Glutamatergic neuron (in vitro differentiated cells): Measurements from ENCODE around the gene MFRP. TPM values are rescaled to one million over a fixed set of nuclear protein-coding genes. Genes with fewer than 3 reads are reported as not detected.

Experiments
- DNase-seq: peaks from one replicate; pipeline ENCODE4 v3.0.0; 2022
- H3K27ac Mint-ChIP-seq: one replicate; pipeline ENCODE4 v1.8.0; 2020; ENCODE audit warnings: mild to moderate bottlenecking, mixed read lengths, inconsistent platforms; ENCODE audit not compliant: unreplicated experiment
- H3K27me3 Mint-ChIP-seq: one replicate; pipeline ENCODE4 v1.8.0; 2020; ENCODE audit warnings: mild to moderate bottlenecking, moderate library complexity, mixed read lengths, inconsistent platforms; ENCODE audit not compliant: unreplicated experiment
- H3K36me3 Mint-ChIP-seq: one replicate; pipeline ENCODE4 v1.8.0; 2020; ENCODE audit warnings: mild to moderate bottlenecking, mixed read lengths, inconsistent platforms; ENCODE audit not compliant: unreplicated experiment
- H3K4me1 Mint-ChIP-seq: one replicate; pipeline ENCODE4 v1.8.0; 2020; ENCODE audit warnings: mild to moderate bottlenecking, low read depth, mixed read lengths, inconsistent platforms; ENCODE audit not compliant: unreplicated experiment
- H3K4me3 Mint-ChIP-seq: one replicate; pipeline ENCODE4 v1.8.0; 2020; ENCODE audit warnings: mild to moderate bottlenecking, mixed read lengths, inconsistent platforms; ENCODE audit not compliant: unreplicated experiment
- H3K9me3 Mint-ChIP-seq: one replicate; pipeline ENCODE4 v1.8.0; 2020; ENCODE audit warnings: mild to moderate bottlenecking, moderate library complexity, mixed read lengths, inconsistent platforms; ENCODE audit not compliant: unreplicated experiment
- total RNA-seq: library from RNA; stranded (reverse); fragmentation: NEBNext Ultra II Directional; extraction: Animal tissue kit (Norgen Biotek cat#: 25700); gene quantifications from one replicate; pipeline ENCODE4 v1.2.1, GENCODE V29; 2021; ENCODE audit not compliant: unreplicated experiment
- TF ChIP-seq, protein P1 (sequence below): fragments of 200-600 bp; sonication (generic); IDR thresholded peaks from one replicate; pipeline ENCODE4 v1.5.0; 2021; ENCODE audit not compliant: partially characterized antibody, unreplicated experiment

The MFRP gene
- total RNA-seq, 1 donor from 2014 or later, result not detected

DNA sequence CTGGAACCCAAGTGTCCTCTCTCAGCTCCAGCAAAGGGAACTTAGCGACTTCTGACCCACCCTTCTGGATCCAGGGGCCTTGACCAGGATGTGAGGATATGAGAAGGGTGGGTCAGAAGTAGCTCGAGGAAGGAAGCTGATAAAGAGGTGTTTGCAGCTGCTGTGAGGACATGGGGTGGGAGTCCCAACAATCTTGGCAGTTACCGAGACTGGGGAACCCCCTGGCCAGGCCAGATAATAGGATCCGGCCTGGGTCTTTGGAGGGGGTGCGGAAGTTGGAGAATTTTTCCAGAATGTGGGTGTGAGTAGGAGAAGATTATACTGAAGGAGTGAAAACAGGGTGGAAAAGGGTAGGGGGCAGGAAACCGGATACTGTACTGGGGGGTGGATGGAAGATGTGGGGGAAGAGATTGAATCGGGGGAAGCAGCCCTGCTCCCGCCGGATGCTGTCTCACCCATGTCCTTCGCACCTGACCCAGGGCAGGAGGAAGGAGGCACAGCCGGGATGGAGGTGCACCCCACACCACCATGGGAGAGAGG, 26.7 kb downstream of the MFRP start:
- peak overlapping the region; percentile 47 for H3K4me3 Mint-ChIP-seq
- H3K9me3 Mint-ChIP-seq, result no peaks in the 10 kb centered on the region
- TF ChIP-seq, protein P1, sequence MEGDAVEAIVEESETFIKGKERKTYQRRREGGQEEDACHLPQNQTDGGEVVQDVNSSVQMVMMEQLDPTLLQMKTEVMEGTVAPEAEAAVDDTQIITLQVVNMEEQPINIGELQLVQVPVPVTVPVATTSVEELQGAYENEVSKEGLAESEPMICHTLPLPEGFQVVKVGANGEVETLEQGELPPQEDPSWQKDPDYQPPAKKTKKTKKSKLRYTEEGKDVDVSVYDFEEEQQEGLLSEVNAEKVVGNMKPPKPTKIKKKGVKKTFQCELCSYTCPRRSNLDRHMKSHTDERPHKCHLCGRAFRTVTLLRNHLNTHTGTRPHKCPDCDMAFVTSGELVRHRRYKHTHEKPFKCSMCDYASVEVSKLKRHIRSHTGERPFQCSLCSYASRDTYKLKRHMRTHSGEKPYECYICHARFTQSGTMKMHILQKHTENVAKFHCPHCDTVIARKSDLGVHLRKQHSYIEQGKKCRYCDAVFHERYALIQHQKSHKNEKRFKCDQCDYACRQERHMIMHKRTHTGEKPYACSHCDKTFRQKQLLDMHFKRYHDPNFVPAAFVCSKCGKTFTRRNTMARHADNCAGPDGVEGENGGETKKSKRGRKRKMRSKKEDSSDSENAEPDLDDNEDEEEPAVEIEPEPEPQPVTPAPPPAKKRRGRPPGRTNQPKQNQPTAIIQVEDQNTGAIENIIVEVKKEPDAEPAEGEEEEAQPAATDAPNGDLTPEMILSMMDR, result no peak
- peaks cover 8% of the 10 kb centered on the region for H3K4me1 Mint-ChIP-seq
- H3K27ac Mint-ChIP-seq, result no peak overlapping the region
- DNase-seq, result no peak
- no peaks in the 10 kb centered on the region for H3K36me3 Mint-ChIP-seq
- peaks cover 2% of the 10 kb centered on the region for H3K27me3 Mint-ChIP-seq

DNA sequence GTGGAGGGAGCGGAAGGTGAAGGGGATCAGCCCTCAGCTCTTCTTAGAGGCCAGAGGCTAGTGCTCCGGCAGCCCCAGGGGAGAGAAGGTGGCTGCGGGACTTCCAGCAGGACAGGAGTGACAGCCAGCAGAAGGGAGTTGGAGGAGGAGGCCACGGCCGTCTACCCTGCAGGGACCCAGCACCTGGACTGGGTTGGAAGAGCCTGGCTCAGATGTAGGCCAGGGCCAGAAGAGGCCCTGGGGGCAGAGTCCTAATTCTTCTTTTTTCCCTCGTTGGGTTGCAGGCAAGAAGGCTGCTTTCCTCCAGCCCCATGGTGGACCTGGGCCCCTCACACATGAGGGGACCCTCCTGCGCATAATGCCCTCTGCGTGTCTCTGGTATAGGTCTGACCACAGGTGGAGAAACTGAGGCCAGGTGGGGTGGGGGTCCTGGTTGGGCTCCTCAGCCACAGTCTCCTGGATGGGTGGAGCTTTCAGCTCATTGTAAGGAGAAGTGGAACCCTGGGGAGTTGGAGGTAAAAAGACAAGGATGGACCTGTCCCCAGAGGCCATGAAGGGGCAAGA, 27.3 kb downstream of the MFRP start:
- no peaks in the 10 kb centered on the region for H3K9me3 Mint-ChIP-seq
- H3K4me1 Mint-ChIP-seq, result peaks cover 8% of the 10 kb centered on the region
- H3K4me3 Mint-ChIP-seq, result no peak overlapping the region
- H3K36me3 Mint-ChIP-seq, result no peaks in the 10 kb centered on the region
- TF ChIP-seq, protein P1, result no peak
- H3K27me3 Mint-ChIP-seq, result peaks cover 2% of the 10 kb centered on the region
- peak overlapping the region; percentile 55 for H3K27ac Mint-ChIP-seq
- DNase-seq, result no peak

DNA sequence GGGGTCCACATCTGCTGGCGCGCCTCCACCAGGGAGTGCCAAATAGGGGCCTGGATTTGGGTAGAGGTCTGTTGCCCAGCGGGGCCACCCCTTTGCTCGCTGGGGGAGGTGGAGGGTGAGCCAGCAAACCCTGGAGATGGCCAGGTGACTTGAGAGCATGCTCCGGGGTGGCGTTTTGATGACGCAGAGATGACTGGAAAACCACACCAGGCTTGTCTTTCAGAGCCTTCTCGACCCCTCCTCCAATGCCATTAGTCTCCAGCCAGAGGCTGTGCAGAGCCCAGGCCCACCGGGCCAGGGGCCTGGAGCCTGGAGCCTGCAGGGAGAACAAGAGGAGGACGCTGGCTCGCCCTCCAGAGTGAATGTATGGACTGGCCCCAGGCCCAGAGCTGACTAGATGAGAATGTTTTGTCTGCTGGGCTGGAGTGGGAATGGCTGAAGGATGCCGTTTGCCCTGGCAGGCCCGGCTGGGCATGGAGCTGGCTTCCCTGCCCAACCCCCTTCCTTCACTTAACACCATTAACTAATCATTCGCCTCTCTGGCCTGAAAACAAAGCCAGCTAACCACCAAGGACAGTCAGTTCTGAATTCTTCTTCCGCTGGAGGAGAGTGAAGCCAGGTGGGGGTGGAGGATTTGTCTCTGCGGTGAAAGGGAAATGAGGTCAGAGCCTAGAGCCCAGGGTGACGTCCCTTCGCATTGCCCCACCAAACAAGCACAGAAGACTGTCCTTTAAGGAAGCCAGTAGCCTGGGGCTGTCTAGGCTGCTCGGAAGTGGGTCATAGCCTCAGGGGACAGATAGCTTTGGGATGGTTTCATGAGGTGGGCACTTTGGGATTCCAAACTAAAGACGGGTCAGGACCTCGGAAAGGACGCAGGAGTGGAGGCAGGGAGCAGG, 28.0 kb downstream of the MFRP start:
- Mint-ChIP-seq H3K27me3 (peaks cover 3% of the 10 kb centered on the region), H3K36me3 (no peaks in the 10 kb centered on the region), H3K27ac (peak overlapping the region; percentile 55), H3K9me3 (no peaks in the 10 kb centered on the region), H3K4me1 (peaks cover 5% of the 10 kb centered on the region), H3K4me3 (no peak overlapping the region)
- DNase-seq, result no peak
- TF ChIP-seq, protein P1, result no peak

DNA sequence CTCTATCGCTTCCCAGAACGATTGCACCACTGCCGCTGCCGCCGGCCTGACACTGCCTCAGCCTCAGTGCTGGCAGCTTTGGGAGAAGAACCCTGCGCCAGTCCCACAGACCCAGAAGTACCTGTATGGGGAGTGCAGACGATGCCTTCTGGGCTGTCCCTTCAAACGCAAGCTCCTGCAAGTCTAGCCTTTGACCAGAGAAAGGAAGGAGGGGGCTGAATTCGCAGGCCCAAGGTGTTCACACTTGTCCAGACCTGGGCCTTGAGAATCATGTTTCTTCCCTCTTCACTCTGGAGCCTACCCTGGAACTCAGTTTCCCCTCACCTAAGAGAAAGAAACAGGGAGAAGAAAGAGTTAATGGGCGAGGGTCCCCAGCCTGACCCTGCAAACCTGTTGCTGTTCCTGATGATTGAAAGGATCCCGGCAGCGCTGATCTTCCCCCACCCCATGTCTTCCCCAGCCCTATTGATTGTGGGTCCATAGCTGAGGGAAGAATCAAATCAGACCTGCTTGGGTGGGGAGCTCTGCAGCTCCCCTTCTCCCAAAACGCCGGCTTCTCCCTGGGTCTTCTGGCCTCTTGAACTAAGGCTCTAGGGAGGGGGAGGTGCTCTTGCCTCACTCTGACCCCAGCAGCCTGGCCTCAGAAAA, 28.8 kb downstream of the MFRP start:
- H3K4me3 Mint-ChIP-seq, result peak overlapping the region; percentile 28
- DNase-seq, result no peak
- no peaks in the 10 kb centered on the region for H3K36me3 Mint-ChIP-seq
- H3K9me3 Mint-ChIP-seq, result no peaks in the 10 kb centered on the region
- H3K4me1 Mint-ChIP-seq, result peaks cover 5% of the 10 kb centered on the region
- peaks cover 3% of the 10 kb centered on the region for H3K27me3 Mint-ChIP-seq
- H3K27ac Mint-ChIP-seq, result no peak overlapping the region
- TF ChIP-seq, protein P1, result no peak
